Right lobe of liver (tissue), 6 donors: ENCODE data around the gene LRRC34. TPM values are rescaled to one million over a fixed set of nuclear protein-coding genes. Genes with fewer than 3 reads are reported as not detected.

ENCODE experiments used
- ATAC-seq, 4 donors: fragments of 200-7000 bp; cut with Tn5 transposase; one replicate each; pipeline ENCODE4 v1.9.1; 2020; ENCODE audit warnings: mild to moderate bottlenecking in 4 of 4, moderate library complexity in 4 of 4
- DNase-seq, 3 donors: peaks; one replicate each; pipeline ENCODE4 v3.0.0-alpha.2; 2020
- H3K27ac ChIP-seq, 3 donors: fragments of 200-600 bp; one replicate each; pipeline ENCODE4 v1.8.0; 2022
- H3K27me3 ChIP-seq, 2 donors: fragments of 200-600 bp; one replicate each; pipeline ENCODE4 v1.8.0; 2022
- H3K36me3 ChIP-seq, 4 donors: fragments of 200-600 bp; sonication (generic) in 1 of 4; one replicate each; pipeline versions ENCODE4 v1.5.1 to v1.8.0; 2017 to 2022; ENCODE audit warnings: control low read depth in 1 of 4
- H3K4me1 ChIP-seq, 4 donors: fragments of 200-600 bp; sonication (generic) in 1 of 4; one replicate each; pipeline versions ENCODE4 v1.5.1 to v1.8.0; 2017 to 2022; ENCODE audit warnings: control low read depth in 1 of 4
- H3K4me3 ChIP-seq, 3 donors: fragments of 200-600 bp; one replicate each; pipeline ENCODE4 v1.8.0; 2022
- H3K9me3 ChIP-seq, 4 donors: fragments of 200-600 bp; sonication (generic) in 1 of 4; one replicate each; pipeline versions ENCODE4 v1.5.1 to v1.8.0; 2017 to 2022; ENCODE audit warnings: control low read depth in 1 of 4
- POLR2A ChIP-seq: fragments of 450-650 bp; IDR thresholded peaks from one replicate; pipeline ENCODE4 v1.6.1; 2017; ENCODE audit warnings: antibody characterized with exemption, mild to moderate bottlenecking
- WGBS: methylation state at CpG from one replicate; pipeline ENCODE4 v1.1.6; 2018; ENCODE audit warnings: low coverage, low lambda C conversion rate; ENCODE audit not compliant: insufficient coverage; ENCODE audit errors: missing lambda C conversion rate; 5-methylcytosine and 5-hydroxymethylcytosine counted together
- intact Hi-C, 2 donors: fragments of 100-400 bp; cut with DNase I; formaldehyde crosslinking; loops; one replicate each; pipeline versions ENCODE4 v1.11.2 to v1.14.1; 2022
- total RNA-seq, 6 experiments: library from RNA; depleted of rRNA in 2 of 6; stranded (reverse); fragments of >200 nt in 2 of 6; fragmentation: NEBNext Ultra II Directional in 3 of 6; extraction: Animal tissue kit (Norgen Biotek cat#: 25700) in 3 of 6; gene quantifications; one replicate each; pipeline versions ENCODE4 v1.1.0 to v1.2.4, GENCODE V29; 2016 to 2023
- TF ChIP-seq, protein P1 (sequence below), 4 donors: fragments of 200-600 bp in 3 of 4; fragments of 450-650 bp in 1 of 4; IDR thresholded peaks; one replicate each; pipeline versions ENCODE4 v1.5.1 to v1.8.0; 2016 to 2022; ENCODE audit warnings: antibody characterized with exemption in 4 of 4, mild to moderate bottlenecking in 2 of 4
- donor health status: DM: no; HTN: yes; CAD: no.
- donor health status: DM: no; HTN: no; CAD: no.
- donor health status: DM: no; HTN: no; CAD: no.
- donor health status: DM: no; HTN: yes; CAD: no.
- donor health status: DM: no; HTN: yes; CAD: no.

Gene LRRC34
- total RNA-seq, 6 experiments from 2014 or later = 0.06 to 1.9 (median 0.60) TPM; not detected in 1

DNA sequence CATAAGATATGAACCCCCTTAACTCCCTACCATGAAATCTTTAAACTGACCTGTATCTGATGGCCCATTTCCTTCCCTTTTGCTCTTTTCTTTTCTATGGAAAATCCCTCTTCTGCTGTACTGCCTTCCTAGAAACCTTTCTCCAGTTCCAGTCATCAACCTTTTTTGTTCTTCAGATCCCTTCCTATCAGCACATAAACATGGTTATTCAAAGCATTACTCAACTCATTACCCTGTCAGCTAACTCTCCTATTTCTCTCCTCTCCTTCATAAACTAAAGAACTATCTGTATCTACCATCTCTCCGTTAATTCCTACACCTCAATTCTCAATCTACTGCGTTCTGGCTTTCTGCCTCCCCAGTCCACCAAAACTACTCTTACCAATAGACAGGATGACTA, 60.8 kb downstream of the LRRC34 start:
- H3K27ac ChIP-seq = no peak overlapping the region
- DNase-seq (no peak), ATAC-seq (no peak)
- no peak overlapping the region for H3K4me3 ChIP-seq
- TF ChIP-seq, protein P1, sequence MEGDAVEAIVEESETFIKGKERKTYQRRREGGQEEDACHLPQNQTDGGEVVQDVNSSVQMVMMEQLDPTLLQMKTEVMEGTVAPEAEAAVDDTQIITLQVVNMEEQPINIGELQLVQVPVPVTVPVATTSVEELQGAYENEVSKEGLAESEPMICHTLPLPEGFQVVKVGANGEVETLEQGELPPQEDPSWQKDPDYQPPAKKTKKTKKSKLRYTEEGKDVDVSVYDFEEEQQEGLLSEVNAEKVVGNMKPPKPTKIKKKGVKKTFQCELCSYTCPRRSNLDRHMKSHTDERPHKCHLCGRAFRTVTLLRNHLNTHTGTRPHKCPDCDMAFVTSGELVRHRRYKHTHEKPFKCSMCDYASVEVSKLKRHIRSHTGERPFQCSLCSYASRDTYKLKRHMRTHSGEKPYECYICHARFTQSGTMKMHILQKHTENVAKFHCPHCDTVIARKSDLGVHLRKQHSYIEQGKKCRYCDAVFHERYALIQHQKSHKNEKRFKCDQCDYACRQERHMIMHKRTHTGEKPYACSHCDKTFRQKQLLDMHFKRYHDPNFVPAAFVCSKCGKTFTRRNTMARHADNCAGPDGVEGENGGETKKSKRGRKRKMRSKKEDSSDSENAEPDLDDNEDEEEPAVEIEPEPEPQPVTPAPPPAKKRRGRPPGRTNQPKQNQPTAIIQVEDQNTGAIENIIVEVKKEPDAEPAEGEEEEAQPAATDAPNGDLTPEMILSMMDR (IDR thresholded peaks at IDR 0.05) = no peak
- TF ChIP-seq POLR2A = no peak
- 80% methylated on average over 2 of the region's 2 CpGs for WGBS
- no peaks in the 10 kb centered on the region for H3K9me3 ChIP-seq
- no peaks in the 10 kb centered on the region for H3K4me1 ChIP-seq
- H3K27me3 ChIP-seq = no peaks in the 10 kb centered on the region
- intact Hi-C loops = loop anchor here in 1 of 2 donors (5.0 kb wide), 1 partner anchor 210 kb away; no protein-coding TSS in a partner anchor
- H3K36me3 ChIP-seq = no peaks in the 10 kb centered on the region

DNA sequence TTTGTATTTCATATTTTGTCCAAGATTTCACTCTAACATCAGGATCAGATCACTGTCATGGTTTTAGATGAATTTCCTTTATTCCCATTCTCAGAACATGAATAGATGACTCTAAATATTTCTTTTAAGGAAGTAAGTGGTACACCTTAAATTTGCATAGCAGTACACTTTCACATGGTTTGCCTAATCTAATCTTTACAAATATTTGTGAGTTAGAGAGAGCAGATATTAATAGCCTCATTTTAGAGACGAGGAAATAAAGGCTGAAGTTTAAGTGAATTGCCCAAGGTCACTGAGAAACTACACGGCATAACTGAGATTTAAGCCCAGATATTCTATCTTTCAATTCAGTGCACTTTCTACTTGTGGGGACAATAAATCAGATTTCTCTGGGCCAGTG, 62.0 kb downstream of the LRRC34 start:
- no peak overlapping the region for H3K27ac ChIP-seq
- no peak for DNase-seq
- H3K4me3 ChIP-seq = no peak overlapping the region
- no peaks in the 10 kb centered on the region for H3K9me3 ChIP-seq
- no peaks in the 10 kb centered on the region for H3K4me1 ChIP-seq
- TF ChIP-seq POLR2A = no peak
- TF ChIP-seq, protein P1 (IDR thresholded peaks at IDR 0.05) = no peak
- H3K36me3 ChIP-seq = no peaks in the 10 kb centered on the region
- no peak for ATAC-seq
- no peaks in the 10 kb centered on the region for H3K27me3 ChIP-seq
- intact Hi-C loops = loop anchor here in 1 of 2 donors (5.0 kb wide), 1 partner anchor 212 kb away; no protein-coding TSS in a partner anchor
- 34% methylated on average over 2 of the region's 2 CpGs for whole genome bisulfite sequencing

DNA sequence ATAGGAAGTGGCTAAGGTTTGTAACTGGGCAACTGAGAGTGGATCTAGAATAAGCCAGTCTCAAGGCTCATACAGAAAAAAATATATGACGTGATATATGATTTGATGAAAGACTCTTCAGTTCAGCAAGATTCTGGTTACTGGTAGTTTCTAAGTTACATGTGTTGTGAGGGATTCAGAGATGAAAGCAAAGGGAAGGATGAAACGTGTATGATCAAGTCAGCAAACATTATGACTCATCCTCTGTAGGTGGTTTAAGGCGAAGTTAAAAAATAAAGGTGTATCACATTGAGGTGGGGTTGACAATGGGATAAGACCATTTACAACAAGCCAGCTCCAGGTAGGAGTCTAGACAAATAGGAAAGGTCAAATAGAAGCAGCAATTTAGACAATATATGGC, 64.0 kb downstream of the LRRC34 start:
- intact Hi-C loops = no loop called here
- Histone ChIP-seq H3K4me1 (no peaks in the 10 kb centered on the region), H3K9me3 (no peaks in the 10 kb centered on the region), H3K27me3 (no peaks in the 10 kb centered on the region), H3K27ac (no peak overlapping the region), H3K4me3 (no peak overlapping the region), H3K36me3 (no peaks in the 10 kb centered on the region)
- DNase-seq (no peak), ATAC-seq (no peak)
- WGBS = 47% methylated on average over 3 of the region's 3 CpGs
- TF ChIP-seq, protein P1 (IDR thresholded peaks at IDR 0.05) = no peak
- no peak for TF ChIP-seq POLR2A

DNA sequence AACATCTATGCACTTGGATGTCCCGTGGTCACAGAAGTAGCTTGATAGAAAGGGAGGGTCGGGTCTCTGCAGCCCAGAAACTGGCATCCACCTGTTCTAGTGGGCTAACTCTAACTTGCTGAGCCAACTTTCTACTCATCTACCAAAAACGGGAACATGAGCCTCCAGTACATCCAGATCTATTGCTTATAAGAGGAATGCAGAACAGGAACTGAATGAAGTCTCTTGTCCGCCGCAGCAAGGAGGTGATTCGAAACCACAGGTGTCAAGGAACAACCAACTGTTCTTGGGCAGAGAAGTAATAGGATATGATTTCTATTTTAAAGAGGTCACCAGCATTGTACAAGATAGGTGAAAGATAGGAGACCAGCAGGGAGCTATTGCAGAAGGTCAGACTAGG, 65.8 kb downstream of the LRRC34 start:
- H3K36me3 ChIP-seq = no peaks in the 10 kb centered on the region
- no peaks in the 10 kb centered on the region for H3K9me3 ChIP-seq
- 26% methylated on average over 6 of the region's 6 CpGs for WGBS
- DNase-seq (no peak), ATAC-seq (no peak)
- H3K4me3 ChIP-seq = no peak overlapping the region
- no peak overlapping the region for H3K27ac ChIP-seq
- TF ChIP-seq, protein P1 (IDR thresholded peaks at IDR 0.05) = no peak
- no peak for TF ChIP-seq POLR2A
- H3K4me1 ChIP-seq = no peaks in the 10 kb centered on the region
- H3K27me3 ChIP-seq = no peaks in the 10 kb centered on the region
- intact Hi-C loops = no loop called here
